ENCODE results near the gene BAIAP2.
"Not testable (repeated sequence)": the region's sequence is repeated elsewhere in the genome, so short reads cannot be mapped to it uniquely, and the experiment has no call there.

The BAIAP2 gene

GRCh38 chr17:81000631-81001357 lies 34.2 kb upstream of the BAIAP2 start:
- DNase-seq, result no peak

- DNase-seq, result no peak
Observed at GRCh38 chr17:81002013-81002384, 33.0 kb upstream of the BAIAP2 start.

DNA sequence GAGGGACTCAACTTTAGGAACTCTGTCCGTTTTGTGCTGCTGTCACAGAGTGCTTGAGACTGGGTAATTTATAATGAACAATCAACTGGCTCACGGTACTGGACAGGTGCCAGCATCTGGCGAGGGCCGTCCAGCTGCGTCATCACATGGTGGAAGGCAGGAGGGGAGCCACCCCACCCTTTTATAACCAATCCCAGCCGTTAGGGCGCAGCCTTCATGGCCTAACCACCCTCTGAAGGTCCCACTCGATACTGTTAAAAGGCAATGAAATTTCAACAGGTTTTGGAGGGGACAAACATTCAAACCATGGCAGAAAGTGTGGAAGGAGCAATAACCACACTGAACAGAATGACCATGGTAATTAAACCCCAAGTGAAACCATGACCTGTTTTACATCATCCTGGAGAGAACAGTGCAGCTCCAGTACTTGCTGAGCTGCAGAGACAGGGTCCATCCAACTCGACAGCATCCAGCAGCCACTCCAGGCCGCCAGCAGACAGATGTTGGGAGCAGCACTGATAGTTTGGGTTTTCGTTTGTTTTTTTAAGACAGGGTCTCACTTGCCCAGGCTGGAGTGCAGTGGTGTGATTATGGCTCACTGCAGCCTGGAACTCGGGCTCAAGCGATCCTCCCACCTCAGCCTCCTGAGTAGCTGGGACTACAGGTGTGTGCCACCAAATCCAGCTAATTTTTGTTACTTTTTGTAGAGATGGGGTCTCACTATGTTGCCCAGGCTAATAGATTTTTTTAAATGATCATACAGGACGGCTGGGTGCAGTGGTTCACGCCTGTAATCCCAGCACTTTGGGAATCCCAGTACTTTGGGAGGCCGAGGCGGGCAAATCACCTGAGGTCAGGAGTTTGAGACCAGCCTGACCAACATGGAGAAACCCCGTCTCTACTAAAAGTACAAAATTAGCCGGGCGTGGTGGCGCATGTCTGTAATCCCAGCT lies 32.3 kb upstream of the BAIAP2 start:
- no peak for DNase-seq

DNA sequence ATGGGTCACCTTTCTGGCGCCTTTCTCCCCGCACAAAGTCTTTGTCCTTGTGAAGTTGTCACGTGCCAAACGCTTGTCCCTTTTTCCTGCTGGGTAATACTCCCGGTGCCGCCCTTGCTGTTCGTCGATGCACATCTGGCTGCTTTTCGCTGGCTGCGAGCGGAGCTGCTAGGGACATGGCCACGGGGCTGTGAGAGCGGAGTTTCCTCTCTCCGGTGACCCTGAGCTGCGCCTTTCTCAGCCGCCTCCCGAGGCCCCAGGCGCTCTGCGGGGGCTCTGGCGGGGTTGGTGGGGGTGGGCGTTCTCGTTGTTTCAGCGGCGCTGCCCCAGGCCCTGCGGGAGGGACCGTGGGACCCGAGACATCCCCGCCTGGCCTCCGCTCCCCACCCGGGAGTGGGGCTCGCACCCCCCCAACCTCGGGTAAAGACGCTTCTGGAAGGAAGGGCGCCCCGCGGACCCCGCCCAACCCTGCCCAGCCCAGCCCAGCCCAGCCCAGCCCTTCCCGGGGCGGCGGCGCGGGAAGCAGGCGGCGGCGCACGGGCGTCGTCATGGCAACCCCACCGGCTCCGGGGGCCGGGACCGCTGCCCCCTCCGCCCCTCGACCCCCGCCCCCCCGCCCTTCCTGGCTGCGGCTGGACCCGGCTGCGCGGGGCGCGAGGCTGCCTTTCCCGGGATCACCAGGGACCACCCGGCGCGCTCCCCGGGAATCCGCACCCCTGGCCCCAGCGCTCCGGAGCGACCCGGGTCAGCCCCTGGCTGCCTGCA lies 31.1 kb upstream of the BAIAP2 start:
- no peak for DNase-seq

- no peak for DNase-seq
Observed at GRCh38 chr17:81006891-81007290, 28.1 kb upstream of the BAIAP2 start.

DNA sequence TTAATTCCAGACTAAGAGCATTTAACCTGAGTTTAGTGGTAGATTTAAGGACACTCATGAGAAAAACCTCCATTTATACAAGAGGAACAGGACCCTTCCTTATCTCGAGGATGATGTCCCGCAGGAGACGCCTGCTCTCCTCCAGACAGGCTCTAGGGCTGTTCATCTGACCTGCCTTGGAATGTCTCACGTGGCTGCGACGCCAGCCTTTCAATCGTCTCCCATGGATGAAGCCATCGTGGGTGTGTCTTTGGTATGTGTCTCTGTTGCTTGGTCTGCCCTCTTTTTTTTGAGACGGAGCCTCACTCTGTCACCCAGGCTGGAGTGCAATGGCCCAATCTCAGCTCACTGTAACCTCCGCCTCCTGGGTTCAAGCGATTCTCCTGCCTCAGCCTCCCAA lies 26.8 kb upstream of the BAIAP2 start:
- no peak for DNase-seq

- DNase-seq, result no peak
Observed at GRCh38 chr17:81009136-81009535, 25.8 kb upstream of the BAIAP2 start.

GRCh38 chr17:81010935-81011334 lies 24.0 kb upstream of the BAIAP2 start:
- no peak for DNase-seq

- DNase-seq, result no peak
Observed at GRCh38 chr17:81011951-81012350, 23.0 kb upstream of the BAIAP2 start.

GRCh38 chr17:81012574-81013447 lies 22.1 kb upstream of the BAIAP2 start:
- DNase-seq, result no peak

DNA sequence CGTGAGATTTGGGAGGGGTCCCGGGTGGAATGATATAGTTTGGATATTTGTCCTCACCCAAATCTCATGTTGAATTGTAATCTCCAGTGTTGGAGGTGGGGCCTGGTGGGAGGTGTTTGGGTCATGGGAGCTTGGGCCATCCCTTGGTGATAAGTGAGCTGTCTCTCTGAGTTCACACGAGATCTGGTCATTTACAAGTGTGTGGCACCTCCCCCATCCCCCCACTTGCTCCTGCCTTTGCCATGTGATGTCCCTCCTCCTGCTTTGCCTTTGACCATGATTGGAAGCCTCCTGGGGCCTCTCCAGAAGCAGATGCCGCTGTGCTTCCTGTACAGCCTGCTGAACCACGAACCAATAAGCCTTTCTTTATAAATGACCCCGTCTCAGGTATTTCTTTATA lies 21.3 kb upstream of the BAIAP2 start:
- DNase-seq, result no peak

DNA sequence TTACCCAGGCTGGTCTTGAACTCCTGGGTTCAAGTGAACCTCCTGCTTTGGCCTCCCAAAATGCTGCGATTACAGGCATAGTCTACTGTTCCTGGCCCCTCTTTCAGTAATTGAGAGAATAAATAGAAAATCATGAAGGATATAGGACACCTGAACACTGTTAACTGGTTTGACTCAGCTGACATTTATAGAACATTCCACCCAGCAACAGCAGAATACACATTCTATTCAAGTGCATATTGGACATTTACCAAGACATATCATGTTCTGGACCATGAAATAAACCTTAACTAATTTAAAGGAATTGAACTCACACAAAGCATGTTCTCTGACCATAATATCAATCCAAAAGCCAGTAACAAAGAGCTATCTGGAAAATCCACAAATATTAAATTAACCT lies 19.8 kb upstream of the BAIAP2 start:
- no peak for DNase-seq

DNA sequence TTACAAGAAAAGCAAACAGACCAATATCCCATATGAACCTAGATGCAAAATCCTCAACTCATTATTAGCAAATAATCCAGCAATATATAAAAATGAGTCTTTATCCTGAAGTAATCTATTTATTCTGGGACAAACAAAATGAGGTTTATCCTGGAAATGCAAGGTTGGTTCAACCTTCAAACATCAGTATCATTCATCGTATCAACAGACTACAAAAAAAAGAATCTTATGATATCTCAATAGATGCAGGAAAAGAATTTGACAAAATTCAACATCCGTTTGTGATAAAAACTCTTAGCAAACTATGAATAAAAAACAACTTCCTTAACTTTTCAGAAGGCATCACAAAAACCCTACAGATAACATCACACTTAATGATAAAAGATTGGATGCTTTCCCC lies 18.4 kb upstream of the BAIAP2 start:
- DNase-seq, result no peak

GRCh38 chr17:81017330-81017729 lies 17.6 kb upstream of the BAIAP2 start:
- DNase-seq, result not testable (repeated sequence)

- DNase-seq, result no peak
Observed at GRCh38 chr17:81018044-81018802, 16.7 kb upstream of the BAIAP2 start.

DNA sequence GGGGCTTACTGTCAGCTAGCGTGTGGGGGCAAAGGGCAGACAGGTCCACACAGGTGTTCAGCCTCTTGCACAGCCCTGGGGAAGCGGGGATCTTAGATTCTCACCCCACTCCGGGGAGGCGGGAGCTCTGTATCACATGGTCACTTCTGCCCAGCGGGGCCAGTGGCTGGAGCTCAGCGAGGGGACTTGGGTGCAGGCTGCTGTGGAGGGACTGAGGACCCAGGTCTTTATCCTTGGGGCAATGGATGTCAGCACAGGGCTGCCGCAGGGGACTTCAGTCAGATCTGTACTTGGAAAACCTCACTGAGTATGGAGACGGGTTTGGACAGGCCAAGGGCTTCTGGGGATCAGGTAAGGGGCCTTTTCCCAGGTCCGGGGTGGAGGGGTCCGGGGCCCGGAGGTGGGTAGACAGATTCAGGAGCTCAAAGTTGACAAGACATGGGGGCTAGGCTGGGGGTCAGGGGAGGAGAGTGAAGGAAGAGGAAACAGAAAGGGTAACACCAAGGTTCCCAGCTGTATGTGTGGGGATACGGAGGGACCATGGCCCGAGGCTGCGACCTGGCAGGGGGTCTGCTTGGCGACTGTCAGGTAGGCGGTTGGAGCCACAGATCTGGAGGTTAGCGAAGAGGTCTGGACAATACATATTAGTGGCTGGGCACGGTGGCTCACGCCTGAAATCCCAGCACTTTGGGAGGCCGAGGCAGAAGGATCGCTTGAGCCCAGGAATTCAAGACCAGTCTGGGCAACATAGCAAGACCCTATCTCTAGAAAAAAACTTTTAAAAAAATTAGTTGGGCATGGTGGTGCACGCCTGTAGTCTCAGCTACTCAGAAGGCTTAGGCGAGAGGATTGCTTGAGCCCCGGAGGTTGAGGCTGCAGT lies 15.1 kb upstream of the BAIAP2 start:
- DNase-seq, result no peak

- no peak for DNase-seq
Observed at GRCh38 chr17:81020443-81020766, 14.5 kb upstream of the BAIAP2 start.

DNA sequence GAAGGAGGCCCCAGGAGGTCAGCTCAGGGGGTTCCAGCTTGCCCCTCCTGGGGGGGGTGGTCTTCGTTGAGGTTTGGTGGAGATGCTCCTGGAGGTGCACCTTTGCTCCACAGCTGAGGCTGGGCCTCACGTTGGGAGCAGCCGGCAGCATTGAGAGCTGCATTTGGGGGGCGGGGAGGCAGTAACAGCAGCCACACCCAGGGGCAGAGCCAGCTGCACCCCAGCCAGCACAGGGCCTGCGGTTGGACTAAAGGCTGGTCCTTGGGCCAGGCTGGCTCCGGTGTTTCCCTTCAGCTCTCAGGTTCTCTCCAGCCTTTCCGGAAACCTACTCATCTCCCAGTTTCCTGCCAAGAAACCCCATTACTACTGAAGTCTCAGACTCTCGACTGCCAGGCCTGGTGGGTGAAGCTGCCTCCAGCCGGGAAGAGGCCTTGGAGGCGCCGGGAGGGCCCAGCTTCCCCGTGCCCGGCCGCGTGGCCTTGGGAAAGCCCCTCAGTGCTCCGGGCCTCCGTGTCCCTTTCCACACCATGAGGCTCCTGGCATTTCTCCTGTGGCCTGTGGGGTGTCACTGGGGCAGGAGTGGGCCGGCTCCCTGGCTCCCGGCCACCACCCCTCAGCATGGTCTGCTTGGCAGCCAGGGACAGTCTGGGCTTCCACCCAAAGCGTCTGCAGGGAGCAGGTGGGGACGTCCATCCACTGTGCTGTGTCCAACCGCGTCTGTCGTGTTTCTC lies 14.0 kb upstream of the BAIAP2 start:
- no peak for DNase-seq

- DNase-seq, result no peak
Observed at GRCh38 chr17:81021531-81022343, 13.2 kb upstream of the BAIAP2 start.

Measured in activated gamma-delta T cell (primary cell).